ENCODE data around the gene CRISPLD2. TPM values are rescaled to one million over a fixed set of nuclear protein-coding genes. Genes with fewer than 3 reads are reported as not detected.

Gene CRISPLD2
- total and polyA plus RNA-seq, 9 of the 15 experiments (the other 6 are each of a cell fraction or from before 2014, with no cell fraction given), result 0.03 to 0.24 (median 0.04) TPM; not detected in 4

GRCh38 chr16:84806256-84806889 lies 13.4 kb upstream of the CRISPLD2 start (continued):
- no peak for TF ChIP-seq ZNF124 (CRISPR knock-in tag; IDR thresholded peaks at IDR 0.05)
- TF ChIP-seq KDM1A (IDR thresholded peaks at IDR 0.05), result peak in 1 of 2 experiments; percentile 60; a peak in 2 of 4 replicates
- no peak for TF ChIP-seq ZNF512 (tag; IDR thresholded peaks at IDR 0.05)
- TF ChIP-seq KDM2B (CRISPR knock-in tag; IDR thresholded peaks at IDR 0.05), result no peak
- no peak for TF ChIP-seq E2F1 (CRISPR knock-in tag; IDR thresholded peaks at IDR 0.05)
- no peak for TF ChIP-seq ZNF445 (CRISPR knock-in tag; IDR thresholded peaks at IDR 0.05; ENCODE audit: low read depth)
- TF ChIP-seq SNIP1 (IDR thresholded peaks at IDR 0.05; ENCODE audit: low read depth), result no peak
- TF ChIP-seq GABPB1 (CRISPR knock-in tag; IDR thresholded peaks at IDR 0.05), result peak; percentile 76
- TF ChIP-seq KAT2B (IDR thresholded peaks at IDR 0.05; ENCODE audit: low read depth, low read length), result no peak
- no peak for TF ChIP-seq RBM25 (IDR thresholded peaks at IDR 0.05; ENCODE audit: low read depth, low read length, severe bottlenecking)
- no peak for TF ChIP-seq ZBTB1 (CRISPR knock-in tag; IDR thresholded peaks at IDR 0.05; ENCODE audit: borderline replicate concordance, low read depth)
- no peak for TF ChIP-seq PML (IDR thresholded peaks at IDR 0.05; ENCODE audit: low read length)
- peak; percentile 69; the same call in 1 of the 2 replicates for TF ChIP-seq SMAD4 (CRISPR knock-in tag; conservative IDR thresholded peaks at IDR 0.05)
- TF ChIP-seq RHOXF2B (CRISPR knock-in tag; conservative IDR thresholded peaks at IDR 0.05), result no peak
- peak; percentile 93 for TF ChIP-seq CTBP1 (IDR thresholded peaks at IDR 0.05; ENCODE audit: borderline replicate concordance)
